Ascending aorta (tissue), 2 donors: ENCODE measurements around the gene GLRB. TPM values are rescaled to one million over a fixed set of nuclear protein-coding genes. Genes with fewer than 3 reads are reported as not detected.

ENCODE experiments used
- DNase-seq, 2 donors: peaks; one replicate each; pipeline ENCODE4 v3.0.0-alpha.2; 2019; ENCODE audit warnings: low spot score in 2 of 2
- H3K27ac ChIP-seq, 2 donors: fragments of 200-600 bp; sonication (generic); one replicate each; pipeline ENCODE4 v1.5.1; 2016 to 2017; ENCODE audit warnings: mild to moderate bottlenecking in 1 of 2
- H3K27me3 ChIP-seq: fragments of 200-600 bp; sonication (generic); one replicate; pipeline ENCODE4 v1.5.1; 2017
- H3K36me3 ChIP-seq, 2 donors: fragments of 200-600 bp; sonication (generic); one replicate each; pipeline ENCODE4 v1.5.1; 2016
- H3K4me1 ChIP-seq, 2 donors: fragments of 200-600 bp; sonication (generic); one replicate each; pipeline ENCODE4 v1.5.1; 2016 to 2017; ENCODE audit warnings: mild to moderate bottlenecking in 1 of 2
- H3K4me3 ChIP-seq, 2 donors: fragments of 200-600 bp; sonication (generic); one replicate each; pipeline ENCODE4 v1.5.1; 2016 to 2017; ENCODE audit warnings: mild to moderate bottlenecking in 1 of 2
- H3K9me3 ChIP-seq, 2 donors: fragments of 200-600 bp; sonication (generic); one replicate each; pipeline ENCODE4 v1.5.1; 2016
- intact Hi-C: fragments of 100-400 bp; cut with DNase I; formaldehyde crosslinking; loops from one replicate; pipeline ENCODE4 v1.15.1; 2023
- total RNA-seq: library from RNA; depleted of rRNA; stranded (reverse); fragments of >200 nt; gene quantifications from one replicate; pipeline ENCODE4 v1.1.0, GENCODE V29; 2016
- TF ChIP-seq, protein P1 (sequence below), 3 experiments: fragments of 200-600 bp in 2 of 3; fragments of 450-650 bp in 1 of 3; sonication (generic) in 2 of 3; IDR thresholded peaks; one replicate each; pipeline ENCODE4 v1.5.1; 2016 to 2019; ENCODE audit warnings: antibody characterized with exemption in 3 of 3, mild to moderate bottlenecking in 1 of 3, moderate library complexity in 1 of 3

The GLRB gene
- 8.4 TPM for total RNA-seq

DNA sequence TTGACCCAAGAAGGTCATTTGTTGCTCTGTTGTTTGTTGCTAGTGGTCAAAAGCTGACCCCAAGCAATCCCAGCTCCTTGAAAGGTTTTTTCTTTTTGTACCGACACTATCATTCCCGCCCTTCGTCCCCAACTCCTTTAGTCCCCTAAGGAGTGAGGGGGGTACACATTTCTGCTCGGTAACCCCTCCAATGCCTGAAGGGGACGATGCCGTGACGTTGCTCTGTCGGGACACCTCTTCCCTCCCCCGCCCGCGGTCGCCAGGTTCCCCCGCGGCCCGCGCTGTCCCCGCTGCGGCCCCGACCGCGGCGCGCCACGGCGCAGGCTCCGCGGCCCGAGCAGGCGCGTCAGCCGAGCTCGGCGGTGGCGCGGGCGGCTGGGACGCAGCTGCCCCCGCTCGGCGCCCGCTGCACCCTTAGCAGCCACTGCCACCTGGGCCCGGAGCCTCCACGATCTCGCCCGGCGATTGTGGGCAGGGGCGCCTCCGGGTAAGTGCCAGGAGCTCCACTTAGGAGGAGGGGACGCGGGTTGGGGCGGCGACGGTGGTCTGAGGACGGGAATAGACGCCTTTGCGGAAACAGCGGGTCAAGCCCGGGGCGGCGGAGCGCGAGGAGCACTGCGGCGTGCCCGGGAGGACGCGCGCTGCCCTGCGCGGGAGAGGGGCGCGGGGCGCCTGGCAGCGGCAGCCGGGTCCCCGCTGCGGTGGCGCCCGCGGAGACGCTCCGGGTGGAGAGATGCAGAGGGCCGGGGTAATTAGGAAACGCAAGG lies at the start of gene GLRB:
GLRB (plus strand) TSS at position 340 of the 767 bp plus-strand sequence. CDS start 1,875 bp downstream, outside the sequence.
- DNase-seq = peak in 1 of 2 donors; percentile 66
- TF ChIP-seq, protein P1, sequence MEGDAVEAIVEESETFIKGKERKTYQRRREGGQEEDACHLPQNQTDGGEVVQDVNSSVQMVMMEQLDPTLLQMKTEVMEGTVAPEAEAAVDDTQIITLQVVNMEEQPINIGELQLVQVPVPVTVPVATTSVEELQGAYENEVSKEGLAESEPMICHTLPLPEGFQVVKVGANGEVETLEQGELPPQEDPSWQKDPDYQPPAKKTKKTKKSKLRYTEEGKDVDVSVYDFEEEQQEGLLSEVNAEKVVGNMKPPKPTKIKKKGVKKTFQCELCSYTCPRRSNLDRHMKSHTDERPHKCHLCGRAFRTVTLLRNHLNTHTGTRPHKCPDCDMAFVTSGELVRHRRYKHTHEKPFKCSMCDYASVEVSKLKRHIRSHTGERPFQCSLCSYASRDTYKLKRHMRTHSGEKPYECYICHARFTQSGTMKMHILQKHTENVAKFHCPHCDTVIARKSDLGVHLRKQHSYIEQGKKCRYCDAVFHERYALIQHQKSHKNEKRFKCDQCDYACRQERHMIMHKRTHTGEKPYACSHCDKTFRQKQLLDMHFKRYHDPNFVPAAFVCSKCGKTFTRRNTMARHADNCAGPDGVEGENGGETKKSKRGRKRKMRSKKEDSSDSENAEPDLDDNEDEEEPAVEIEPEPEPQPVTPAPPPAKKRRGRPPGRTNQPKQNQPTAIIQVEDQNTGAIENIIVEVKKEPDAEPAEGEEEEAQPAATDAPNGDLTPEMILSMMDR (IDR thresholded peaks at IDR 0.05) = no peak
- no peaks in the 10 kb centered on the region for H3K9me3 ChIP-seq
- H3K36me3 ChIP-seq = no peaks in the 10 kb centered on the region
- intact Hi-C loops = loop anchor here (1.0 kb wide), 1 partner anchor 71 kb away; no protein-coding TSS in a partner anchor
- H3K27ac ChIP-seq = peak within 1 kb of the TSS; percentile 33 to 66
- H3K27me3 ChIP-seq = no peaks in the 10 kb centered on the region
- no peaks in the 10 kb centered on the region for H3K4me1 ChIP-seq
- peak within 1 kb of the TSS; percentile 75 to 91 for H3K4me3 ChIP-seq

DNA sequence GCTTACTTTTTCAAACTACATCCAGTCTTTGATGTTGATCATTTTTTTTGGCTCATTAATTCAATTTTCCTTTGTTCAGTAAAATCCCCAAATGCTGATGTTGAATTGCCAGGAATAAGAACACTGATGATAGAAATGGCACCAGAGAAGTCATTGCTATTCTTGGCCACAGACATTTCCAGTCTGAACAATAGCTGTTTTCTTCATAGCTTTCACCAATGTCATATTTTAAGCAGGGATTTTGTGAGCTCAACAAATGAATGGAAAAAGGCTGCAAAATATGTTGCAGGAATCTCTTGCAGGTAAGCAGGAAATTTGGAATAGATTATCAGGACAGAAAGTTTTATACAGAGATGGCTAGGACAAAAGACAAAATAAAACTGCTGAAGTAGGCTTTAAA lies 40.5 kb upstream of the GLRB start:
- TF ChIP-seq, protein P1 (IDR thresholded peaks at IDR 0.05) = no peak
- intact Hi-C loops = no loop called here
- H3K4me3 ChIP-seq = no peak overlapping the region

DNA sequence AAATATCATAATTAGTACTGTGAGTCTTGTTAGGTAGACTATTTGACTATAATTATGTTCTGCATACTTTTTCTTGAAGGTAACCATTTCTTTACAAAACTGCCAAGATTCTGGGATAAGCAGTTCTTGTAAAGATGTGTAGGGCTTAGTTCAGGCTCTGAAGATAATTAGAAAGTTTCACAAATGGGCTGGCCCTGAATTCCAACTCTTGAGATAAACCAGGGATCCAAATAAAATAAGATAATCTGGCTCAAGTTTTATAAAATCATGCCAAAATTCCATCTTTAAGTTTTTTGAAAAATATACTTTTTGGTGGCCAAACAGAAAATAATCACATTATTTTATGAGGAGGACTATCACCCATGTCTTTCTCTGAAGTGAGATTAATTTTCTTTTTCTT lies 35.5 kb upstream of the GLRB start:
- no peak overlapping the region for H3K4me3 ChIP-seq
- no peak overlapping the region for H3K27ac ChIP-seq
- no peaks in the 10 kb centered on the region for H3K27me3 ChIP-seq
- no peaks in the 10 kb centered on the region for H3K9me3 ChIP-seq
- no peaks in the 10 kb centered on the region for H3K4me1 ChIP-seq
- no peaks in the 10 kb centered on the region for H3K36me3 ChIP-seq
- DNase-seq = no peak
- intact Hi-C loops = no loop called here
- TF ChIP-seq, protein P1 (IDR thresholded peaks at IDR 0.05) = no peak

More for the DNA sequence above, 40.5 kb upstream of the GLRB start:
- no peak for DNase-seq
- Histone ChIP-seq H3K27ac (no peak overlapping the region), H3K36me3 (no peaks in the 10 kb centered on the region), H3K4me1 (no peaks in the 10 kb centered on the region), H3K9me3 (no peaks in the 10 kb centered on the region), H3K27me3 (no peaks in the 10 kb centered on the region)

DNA sequence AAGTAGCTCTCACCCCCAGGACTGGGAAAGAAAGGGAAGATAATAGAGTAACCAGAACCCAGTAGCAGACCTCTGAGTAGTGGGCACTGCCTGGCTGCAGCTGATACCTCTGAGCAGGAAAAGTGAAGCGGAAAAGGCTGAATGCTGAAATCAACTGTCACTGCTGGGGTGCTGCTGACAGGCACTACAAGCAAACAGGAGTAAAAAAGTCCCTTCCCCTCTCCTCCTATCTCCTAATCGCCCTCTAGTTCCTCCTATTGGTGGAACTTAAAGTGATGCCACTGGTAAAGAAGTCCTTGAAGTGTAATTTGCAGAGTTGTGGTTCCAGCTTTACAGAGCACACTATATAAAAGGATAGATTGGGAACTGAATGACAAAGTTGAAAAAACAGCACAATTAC lies 32.8 kb upstream of the GLRB start:
- intact Hi-C loops = no loop called here
- Histone ChIP-seq H3K4me3 (no peak overlapping the region), H3K4me1 (peaks cover 0 to 3% of the 10 kb centered on the region in 2 donors), H3K9me3 (no peaks in the 10 kb centered on the region), H3K27me3 (no peaks in the 10 kb centered on the region), H3K36me3 (no peaks in the 10 kb centered on the region), H3K27ac (no peak overlapping the region)
- TF ChIP-seq, protein P1 (IDR thresholded peaks at IDR 0.05) = no peak
- DNase-seq = no peak

DNA sequence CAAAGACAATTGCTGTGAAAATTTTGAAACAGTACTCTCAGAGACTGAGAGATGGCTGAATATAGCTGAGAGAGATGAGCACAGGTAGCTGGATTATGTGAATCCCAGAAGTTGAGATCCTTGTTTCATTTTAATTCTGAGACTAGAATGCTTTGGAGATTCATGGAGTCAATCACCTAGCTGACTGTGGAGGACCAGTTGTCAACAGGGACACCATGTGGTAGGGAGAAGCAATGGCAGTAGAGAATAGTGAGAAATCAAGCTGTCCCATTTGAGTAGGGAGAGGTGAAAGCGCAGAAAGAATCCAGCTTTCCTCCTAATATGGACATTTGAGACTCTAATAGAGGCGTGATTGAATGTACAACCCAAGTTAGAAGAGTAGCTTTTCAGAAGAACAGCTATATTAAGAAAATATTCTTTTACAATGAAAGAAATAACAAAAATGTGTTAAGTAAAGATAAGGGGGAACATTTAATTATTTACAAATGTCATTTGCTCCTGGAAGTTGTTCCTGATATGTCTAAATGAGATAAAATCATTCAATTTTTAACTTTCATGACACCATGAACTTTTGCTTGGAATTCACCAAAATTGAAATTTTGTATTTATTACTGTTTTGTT lies 30.3 kb upstream of the GLRB start:
- DNase-seq = no peak
- intact Hi-C loops = loop anchor here (1.0 to 2.0 kb wide), 2 partner anchors 73 to 569 kb away; no protein-coding TSS in a partner anchor
- H3K4me1 ChIP-seq = peaks cover 0 to 3% of the 10 kb centered on the region in 2 donors
- H3K36me3 ChIP-seq = no peaks in the 10 kb centered on the region
- no peaks in the 10 kb centered on the region for H3K27me3 ChIP-seq
- TF ChIP-seq, protein P1 (IDR thresholded peaks at IDR 0.05) = peak; percentile 67 to 79 (median 73)
- H3K9me3 ChIP-seq = no peaks in the 10 kb centered on the region
- no peak overlapping the region for H3K27ac ChIP-seq
- no peak overlapping the region for H3K4me3 ChIP-seq
